HL-60 (cell line): Measurements from ENCODE around the gene KHDC4.
"Not testable (repeated sequence)": the region's sequence is repeated elsewhere in the genome, so short reads cannot be mapped to it uniquely, and the experiment has no call there.

ENCODE experiments used
- CTCF ChIP-seq: IDR thresholded peaks from one replicate; pipeline ENCODE4 v1.5.1; 2011; ENCODE audit warnings: low read length, control low read depth, inconsistent platforms; ENCODE audit not compliant: insufficient read depth
- GABPA ChIP-seq: IDR thresholded peaks from 2 replicates; pipeline ENCODE4 v1.6.1; 2012; ENCODE audit warnings: low read depth
- POLR2AphosphoS5 ChIP-seq: IDR thresholded peaks from 2 replicates; pipeline ENCODE4 v1.6.1; 2012; ENCODE audit warnings: low read depth
- SPI1 ChIP-seq: IDR thresholded peaks from 2 replicates; pipeline ENCODE4 v1.6.1; 2012; ENCODE audit warnings: low read depth, mild to moderate bottlenecking, borderline replicate concordance

GRCh38 chr1:155930725-155931124 lies 3.5 kb downstream of the KHDC4 start:
- not testable (repeated sequence) for TF ChIP-seq CTCF, GABPA, SPI1, POLR2AphosphoS5
